Measurements from ENCODE around the gene STK24. TPM values are rescaled to one million over a fixed set of nuclear protein-coding genes. Genes with fewer than 3 reads are reported as not detected.
"Not testable (repeated sequence)": the region's sequence is repeated elsewhere in the genome, so short reads cannot be mapped to it uniquely, and the experiment has no call there.

The STK24 gene
- total RNA-seq = 100 to 1,000 TPM; 115 to 125 TPM
- polyA plus RNA-seq (2013, experiment 1 of 2) = 109 TPM
- polyA plus RNA-seq (2013, experiment 2 of 2) = 110 TPM
- long read RNA-seq, experiment 1, full-length matches to known transcripts = 24 of 58 reads
- long read RNA-seq, experiment 1, partial matches to known transcripts = 18 of 58 reads
- long read RNA-seq, experiment 1, other reads (novel, unspliced or antisense) = 16 of 58 reads
- long read RNA-seq, experiment 2, full-length matches to known transcripts = 173 of 205 reads
- long read RNA-seq, experiment 2, partial matches to known transcripts = 21 of 205 reads
- long read RNA-seq, experiment 2, other reads (novel, unspliced or antisense) = 11 of 205 reads
- long read RNA-seq, experiment 3, full-length matches to known transcripts = 1 of 16 reads
- long read RNA-seq, experiment 3, partial matches to known transcripts = 7 of 16 reads
- long read RNA-seq, experiment 3, other reads (novel, unspliced or antisense) = 8 of 16 reads
- long read RNA-seq, experiment 4, partial matches to known transcripts = 81 of 84 reads
- long read RNA-seq, experiment 4, other reads (novel, unspliced or antisense) = 3 of 84 reads

DNA sequence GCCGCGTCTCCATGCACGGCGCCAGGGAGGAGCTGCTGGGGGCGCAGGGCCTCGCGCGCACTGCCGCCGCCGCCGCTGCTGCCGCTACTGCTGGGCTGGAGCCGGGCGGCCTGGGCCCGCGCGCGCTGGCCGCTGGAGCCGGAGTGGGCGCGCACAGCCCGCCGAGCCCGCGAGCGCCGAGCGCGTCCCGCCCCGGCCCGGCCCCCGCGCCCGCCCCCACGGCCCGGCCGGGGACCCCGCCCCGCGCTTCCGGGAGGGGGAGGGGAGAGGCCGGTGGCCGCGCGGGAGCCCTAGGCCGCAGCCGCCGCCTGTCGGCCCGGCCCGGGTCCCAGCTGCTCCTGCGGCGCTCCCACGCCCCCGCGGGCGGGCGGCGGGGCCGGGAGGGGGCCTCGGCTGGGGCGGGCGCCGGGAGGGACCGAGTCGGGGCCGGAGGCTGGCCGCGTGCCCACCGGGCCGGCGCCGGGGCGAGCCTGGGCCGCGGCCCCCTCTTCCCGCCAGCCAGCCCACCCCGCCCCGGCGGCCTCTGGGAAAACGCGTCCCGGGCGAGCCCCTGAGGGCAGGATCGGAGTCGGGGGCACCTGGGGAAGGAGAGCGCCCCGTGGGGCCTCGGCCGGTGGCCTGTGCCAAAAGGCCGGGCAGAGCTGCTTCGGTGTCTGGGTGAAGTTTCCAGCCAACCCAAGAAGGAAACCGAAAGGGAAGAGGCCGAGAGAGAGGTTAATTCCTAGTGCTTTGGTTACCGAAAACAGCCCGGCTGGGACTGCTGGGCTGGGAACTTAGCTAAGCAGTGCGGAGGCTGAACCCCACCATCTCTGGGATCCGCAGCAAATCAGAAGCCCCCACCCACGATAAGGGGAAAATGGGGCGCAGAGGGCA, at the start of gene STK24:
TSS of gene STK24 (minus strand) at position 145 of the 873 bp plus-strand sequence. CDS start 321 bp downstream, outside the sequence.
- peak; percentile 83 for DNase-seq
- 1 to 2% methylated on average over 18 to 103 of the region's 103 CpGs for WGBS, 2 experiments (ENCODE audit: insufficient coverage in 1 of 2, insufficient read length in 1 of 2)
- Mint-ChIP-seq H3K9me3 (no peaks in the 10 kb centered on the region), H3K27me3 (ENCODE audit: insufficient read depth) (no peaks in the 10 kb centered on the region), H3K27ac (peak within 1 kb of the TSS; percentile 97), H3K4me1 (peaks cover 37% of the 10 kb centered on the region), H3K36me3 (ENCODE audit: low read depth) (no peaks in the 10 kb centered on the region), H3K4me3 (peak within 1 kb of the TSS; percentile 87)
- Histone ChIP-seq H3K9me3 (ENCODE audit: control insufficient read depth, low read length) (no peaks in the 10 kb centered on the region), H3K36me3 (ENCODE audit: control insufficient read depth, insufficient read depth, low read length) (peaks cover 3% of the 10 kb centered on the region), H3K27ac (ENCODE audit: low read depth, low read length) (peak within 1 kb of the TSS; percentile 88), H3K9ac (ENCODE audit: extremely low read depth, low read length, poor library complexity, severe bottlenecking) (peak within 1 kb of the TSS; percentile 79), H3K4me3 (ENCODE audit: low read length) (peak within 1 kb of the TSS; percentile 96), H3K4me1 (ENCODE audit: control insufficient read depth, insufficient read depth, low read length) (no peaks in the 10 kb centered on the region), H3K27me3 (ENCODE audit: control insufficient read depth, insufficient read depth, low read length, poor library complexity, severe bottlenecking) (no peaks in the 10 kb centered on the region)
- TF ChIP-seq, protein P1, sequence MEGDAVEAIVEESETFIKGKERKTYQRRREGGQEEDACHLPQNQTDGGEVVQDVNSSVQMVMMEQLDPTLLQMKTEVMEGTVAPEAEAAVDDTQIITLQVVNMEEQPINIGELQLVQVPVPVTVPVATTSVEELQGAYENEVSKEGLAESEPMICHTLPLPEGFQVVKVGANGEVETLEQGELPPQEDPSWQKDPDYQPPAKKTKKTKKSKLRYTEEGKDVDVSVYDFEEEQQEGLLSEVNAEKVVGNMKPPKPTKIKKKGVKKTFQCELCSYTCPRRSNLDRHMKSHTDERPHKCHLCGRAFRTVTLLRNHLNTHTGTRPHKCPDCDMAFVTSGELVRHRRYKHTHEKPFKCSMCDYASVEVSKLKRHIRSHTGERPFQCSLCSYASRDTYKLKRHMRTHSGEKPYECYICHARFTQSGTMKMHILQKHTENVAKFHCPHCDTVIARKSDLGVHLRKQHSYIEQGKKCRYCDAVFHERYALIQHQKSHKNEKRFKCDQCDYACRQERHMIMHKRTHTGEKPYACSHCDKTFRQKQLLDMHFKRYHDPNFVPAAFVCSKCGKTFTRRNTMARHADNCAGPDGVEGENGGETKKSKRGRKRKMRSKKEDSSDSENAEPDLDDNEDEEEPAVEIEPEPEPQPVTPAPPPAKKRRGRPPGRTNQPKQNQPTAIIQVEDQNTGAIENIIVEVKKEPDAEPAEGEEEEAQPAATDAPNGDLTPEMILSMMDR (conservative IDR thresholded peaks at IDR 0.05) = no peak

DNA sequence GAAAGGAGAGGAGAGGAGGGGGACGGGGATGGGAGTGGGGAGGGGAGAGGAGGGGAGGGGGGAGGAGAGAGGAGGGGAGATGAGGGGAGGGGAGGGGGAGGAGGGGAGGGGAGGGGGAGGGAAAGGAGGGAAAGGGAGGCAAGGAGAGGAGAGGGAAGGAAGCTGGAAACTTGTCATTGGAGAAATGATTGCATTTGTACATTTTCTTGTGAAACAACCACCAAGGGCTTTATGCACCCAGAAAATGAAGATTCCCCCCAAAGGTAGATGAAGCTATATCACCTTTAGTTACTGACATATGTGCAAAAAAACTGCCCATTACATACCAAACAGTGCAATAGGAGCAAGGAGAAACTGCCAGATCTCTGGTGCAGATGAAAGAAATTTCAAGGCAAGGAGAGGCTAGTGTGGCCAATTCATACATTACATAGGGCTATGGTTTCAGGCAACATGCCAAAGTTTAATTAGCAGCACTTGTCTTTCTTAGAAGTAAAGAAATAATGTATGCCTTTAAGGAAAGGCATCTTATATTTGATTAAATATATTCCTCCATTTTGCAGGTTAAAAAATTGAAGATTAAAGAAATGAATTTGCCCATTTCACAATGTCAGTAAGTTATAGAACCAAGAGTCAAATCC, 49.5 kb upstream of the STK24 start:
- Histone ChIP-seq H3K36me3 (ENCODE audit: control insufficient read depth, insufficient read depth, low read length) (no peaks in the 10 kb centered on the region), H3K27me3 (ENCODE audit: control insufficient read depth, insufficient read depth, low read length, poor library complexity, severe bottlenecking) (no peaks in the 10 kb centered on the region), H3K9me3 (ENCODE audit: control insufficient read depth, low read length) (no peaks in the 10 kb centered on the region), H3K4me1 (ENCODE audit: control insufficient read depth, insufficient read depth, low read length) (no peaks in the 10 kb centered on the region), H3K4me3 (ENCODE audit: low read length) (no peak overlapping the region), H3K9ac (ENCODE audit: extremely low read depth, low read length, poor library complexity, severe bottlenecking) (no peak overlapping the region), H3K27ac (ENCODE audit: low read depth, low read length) (no peak overlapping the region)
- Mint-ChIP-seq H3K27ac (no peak overlapping the region), H3K36me3 (ENCODE audit: low read depth) (no peaks in the 10 kb centered on the region), H3K4me1 (no peaks in the 10 kb centered on the region), H3K27me3 (ENCODE audit: insufficient read depth) (no peaks in the 10 kb centered on the region), H3K9me3 (no peaks in the 10 kb centered on the region), H3K4me3 (no peak overlapping the region)
- TF ChIP-seq, protein P1 (conservative IDR thresholded peaks at IDR 0.05) = no peak
- WGBS, 2 experiments (ENCODE audit: insufficient coverage in 1 of 2, insufficient read length in 1 of 2) = no CpG with 5 or more reads among the region's 1 CpG
- DNase-seq = no peak

DNA sequence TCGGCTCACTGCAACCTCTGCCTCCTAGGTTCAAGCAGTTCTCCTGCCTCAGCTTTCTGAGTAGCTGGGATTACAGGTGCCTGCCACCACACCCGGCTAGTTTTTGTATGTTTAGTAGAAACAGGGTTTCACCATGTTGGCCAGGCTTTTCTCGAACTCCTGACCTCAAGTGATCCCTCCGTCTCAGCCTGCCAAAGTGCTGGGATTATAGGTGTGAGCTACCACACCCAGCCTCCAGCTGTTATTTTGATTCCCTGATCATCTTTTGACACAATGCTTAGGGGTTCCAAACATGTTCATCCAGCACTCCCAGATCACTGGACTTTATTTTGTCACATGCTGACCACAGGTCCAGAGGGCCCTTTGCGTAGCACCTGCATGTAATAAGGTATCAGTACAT, 47.7 kb upstream of the STK24 start:
- H3K4me3 ChIP-seq (ENCODE audit: low read length); H3K27me3 ChIP-seq (ENCODE audit: control insufficient read depth, insufficient read depth, low read length, poor library complexity, severe bottlenecking); H3K4me1 ChIP-seq (ENCODE audit: control insufficient read depth, insufficient read depth, low read length); H3K9me3 ChIP-seq (ENCODE audit: control insufficient read depth, low read length); H3K9ac ChIP-seq (ENCODE audit: extremely low read depth, low read length, poor library complexity, severe bottlenecking); H3K27me3 Mint-ChIP-seq (ENCODE audit: insufficient read depth); DNase-seq; H3K36me3 Mint-ChIP-seq (ENCODE audit: low read depth); H3K4me3 Mint-ChIP-seq; H3K9me3 Mint-ChIP-seq; H3K4me1 Mint-ChIP-seq; H3K36me3 ChIP-seq (ENCODE audit: control insufficient read depth, insufficient read depth, low read length); H3K27ac ChIP-seq (ENCODE audit: low read depth, low read length); H3K27ac Mint-ChIP-seq: not testable (repeated sequence)
- WGBS, 2 experiments (ENCODE audit: insufficient coverage in 1 of 2, insufficient read length in 1 of 2) = 74 to 92% methylated on average over 3 to 5 of the region's 5 CpGs

Data from endodermal cell (in vitro differentiated cells).